ENCODE data around the gene PDPK1.

PDPK1 gene

GRCh38 chr16:2598723-2599122 is 60.9 kb downstream of the PDPK1 start:
- TF ChIP-seq GATA2 (IDR thresholded peaks at IDR 0.05; ENCODE audit: low read depth, low read length) (no peak), GATA3 (IDR thresholded peaks at IDR 0.05; ENCODE audit: low read depth, low read length) (no peak)

DNA sequence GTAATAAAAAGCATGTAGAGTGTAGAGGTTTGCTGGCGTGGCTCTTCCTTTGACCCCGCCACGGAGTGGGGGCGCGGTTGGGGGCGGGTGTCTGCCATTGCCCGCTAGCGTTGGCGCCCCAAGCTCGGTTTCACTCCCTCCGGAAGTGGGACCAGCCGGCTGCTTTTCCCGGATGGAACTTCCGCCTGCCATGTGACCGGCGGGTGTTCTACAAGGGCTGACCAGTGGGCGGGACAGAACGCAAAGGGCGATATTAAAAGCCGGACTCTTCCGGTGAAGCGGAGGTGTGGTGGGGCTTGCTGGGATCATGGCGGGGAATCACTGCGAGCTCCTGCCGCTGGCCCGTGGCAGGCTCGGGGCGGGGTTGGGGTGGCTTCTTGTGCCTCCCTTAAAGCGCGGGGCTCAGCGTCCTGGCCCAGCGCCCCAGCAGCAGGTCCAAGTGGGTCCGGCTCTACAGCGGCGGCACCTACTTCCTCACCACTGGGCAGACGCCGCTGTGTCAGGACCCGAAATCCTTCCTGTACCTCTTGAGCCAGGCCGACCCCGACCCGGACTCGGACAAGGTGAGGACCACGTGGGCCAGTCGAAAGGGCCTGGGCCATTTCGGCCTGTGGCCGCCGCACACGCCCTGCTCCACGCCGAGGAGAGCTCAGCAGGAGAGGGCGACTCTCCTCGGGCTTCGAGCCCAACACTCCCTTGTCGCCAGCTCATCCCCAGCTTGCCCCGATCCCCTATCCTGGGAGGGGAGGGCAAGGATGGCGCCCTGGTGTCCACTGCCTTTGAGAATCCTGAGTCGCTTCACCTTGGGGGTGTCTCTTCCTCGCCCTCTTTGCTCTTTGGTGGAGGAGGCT is 65.6 kb downstream of the PDPK1 start:
- TF ChIP-seq GATA3 (IDR thresholded peaks at IDR 0.05; ENCODE audit: low read depth, low read length) (no peak), GATA2 (IDR thresholded peaks at IDR 0.05; ENCODE audit: low read depth, low read length) (no peak)

- no peak for TF ChIP-seq GATA2 (IDR thresholded peaks at IDR 0.05; ENCODE audit: low read depth, low read length)
- TF ChIP-seq GATA3 (IDR thresholded peaks at IDR 0.05; ENCODE audit: low read depth, low read length): no peak
Measured at GRCh38 chr16:2609827-2610470, 72.1 kb downstream of the PDPK1 start.

DNA sequence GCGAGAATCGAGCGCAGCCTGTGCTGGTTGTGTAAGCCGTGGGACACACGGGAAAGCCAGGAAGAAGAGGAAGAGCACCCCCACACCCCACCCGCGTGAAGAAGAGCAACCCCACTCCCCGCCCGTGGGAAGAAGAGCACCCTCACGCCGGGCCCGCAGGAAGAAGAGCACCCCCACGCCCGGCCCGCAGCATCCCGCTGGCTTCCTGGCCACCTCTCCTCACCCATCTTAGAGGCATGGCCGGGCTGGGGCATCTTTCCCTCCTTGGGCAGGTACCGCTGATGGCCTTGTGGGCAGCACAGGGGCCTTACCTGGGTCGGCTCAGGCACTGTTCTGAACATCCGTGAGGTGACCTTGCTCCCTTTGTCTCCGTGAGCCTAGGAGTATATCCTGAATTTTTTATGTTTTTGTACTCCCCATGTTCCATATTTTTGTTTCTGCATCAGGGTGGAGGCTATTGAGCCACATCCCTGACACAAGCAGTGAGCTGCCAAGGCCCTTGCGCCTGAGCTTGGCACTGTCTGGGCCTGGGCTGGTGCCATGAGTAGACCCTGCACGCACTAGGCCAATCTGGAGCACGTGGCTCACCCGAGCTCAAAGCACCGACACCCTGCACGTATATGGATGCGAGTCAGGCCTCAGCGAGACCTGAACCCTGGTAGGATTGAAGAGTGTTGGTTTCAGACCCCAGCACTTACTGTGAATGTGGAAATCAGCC is 73.1 kb downstream of the PDPK1 start:
- TF ChIP-seq GATA2 (IDR thresholded peaks at IDR 0.05; ENCODE audit: low read depth, low read length): no peak
- no peak for TF ChIP-seq GATA3 (IDR thresholded peaks at IDR 0.05; ENCODE audit: low read depth, low read length)

DNA sequence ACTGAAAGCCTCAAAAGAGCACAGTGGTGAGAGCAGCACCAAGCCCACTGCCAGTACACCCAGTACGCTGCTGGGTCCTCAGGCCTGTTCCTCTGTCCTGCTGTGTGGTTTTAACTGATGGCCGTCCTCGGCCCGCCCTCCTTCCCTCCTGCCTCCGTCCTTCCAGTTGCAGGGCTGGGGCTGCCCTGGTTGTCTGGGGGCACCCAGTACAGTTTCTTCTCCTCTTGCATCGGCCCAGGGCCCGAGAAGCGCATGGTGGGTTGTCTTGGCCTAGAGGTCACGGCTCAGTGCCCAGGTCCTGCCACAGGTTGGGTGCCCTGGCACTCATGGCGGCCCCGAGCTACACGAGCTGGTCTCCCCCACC is 73.7 kb downstream of the PDPK1 start:
- no peak for TF ChIP-seq GATA3 (IDR thresholded peaks at IDR 0.05; ENCODE audit: low read depth, low read length)
- TF ChIP-seq GATA2 (IDR thresholded peaks at IDR 0.05; ENCODE audit: low read depth, low read length): no peak

DNA sequence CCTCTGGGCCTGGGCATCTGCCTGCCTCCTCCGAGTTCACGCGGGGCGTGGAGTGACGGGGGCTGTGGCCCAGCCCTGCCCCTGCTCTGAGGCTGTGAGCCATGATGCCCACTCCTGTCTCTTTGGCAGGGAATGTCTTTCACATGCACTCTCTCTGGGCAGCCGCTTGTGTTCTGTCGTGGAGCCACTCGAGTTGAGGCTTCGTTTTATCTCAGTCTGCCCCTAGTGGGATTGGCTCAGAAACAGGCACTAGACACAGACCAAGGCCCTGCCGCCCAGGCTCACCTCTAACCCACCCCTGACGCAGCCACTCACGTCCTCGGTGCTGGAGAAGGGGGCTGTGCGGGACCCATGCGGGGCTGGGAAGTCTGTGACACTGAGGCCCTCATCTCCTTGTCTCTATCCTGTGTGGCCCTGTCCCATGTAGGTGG is 77.0 kb downstream of the PDPK1 start:
- no peak for TF ChIP-seq GATA2 (IDR thresholded peaks at IDR 0.05; ENCODE audit: low read depth, low read length)
- TF ChIP-seq GATA3 (IDR thresholded peaks at IDR 0.05; ENCODE audit: low read depth, low read length): no peak

All from SH-SY5Y (cell line).